Measurements from ENCODE around the gene TOM1L1. TPM values are rescaled to one million over a fixed set of nuclear protein-coding genes. Genes with fewer than 3 reads are reported as not detected.

TOM1L1 gene
- total and polyA plus RNA-seq, 2 donors from 2014 or later: 57.7 to 85.7 TPM

DNA sequence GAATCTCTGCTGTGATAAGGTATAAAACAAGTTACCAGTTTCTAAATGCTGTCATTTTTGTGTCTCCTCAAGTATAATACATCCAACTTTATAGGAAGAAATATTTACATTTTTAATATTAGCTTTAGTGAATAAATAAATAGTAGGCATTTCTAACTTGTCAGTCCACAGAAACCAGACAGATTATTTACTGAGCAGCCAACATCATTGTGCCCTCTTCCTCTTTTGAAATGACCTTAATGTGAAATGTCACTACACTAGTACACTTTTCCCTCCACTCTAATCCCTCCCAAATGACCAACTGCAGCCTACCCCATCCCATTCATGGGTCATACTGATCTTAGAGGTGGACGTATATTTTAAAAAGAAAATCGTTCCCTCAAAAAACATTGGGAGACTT lies 77.1 kb downstream of the TOM1L1 start:
- Histone ChIP-seq H3K4me1 (ENCODE audit: control insufficient read depth in 2 of 3, insufficient read depth in 2 of 3, low read depth in 1 of 3, low read length in 3 of 3) (peaks cover 0 to 4% (median 0%) of the 10 kb centered on the region in 3 donors), H3K27ac (ENCODE audit: low read depth in 2 of 2, low read length in 2 of 2) (no peak overlapping the region), H3K27me3 (ENCODE audit: control insufficient read depth, insufficient read depth, low read length) (no peaks in the 10 kb centered on the region), H3K9me3 (ENCODE audit: control insufficient read depth in 2 of 3, insufficient read depth in 1 of 3, low read length in 3 of 3) (peaks cover 0 to 5% (median 0%) of the 10 kb centered on the region in 3 donors), H3K36me3 (ENCODE audit: control insufficient read depth in 2 of 3, insufficient read depth in 3 of 3, low read length in 3 of 3) (no peaks in the 10 kb centered on the region), H3K9ac (ENCODE audit: low read length in 3 of 3) (no peak overlapping the region), H3K4me3 (ENCODE audit: low read length in 3 of 3) (no peak overlapping the region)
- DNase-seq (no peak), FAIRE-seq (no peak)
- intact Hi-C loops (cut with DNase I): no loop called here
- TF ChIP-seq, protein P1, sequence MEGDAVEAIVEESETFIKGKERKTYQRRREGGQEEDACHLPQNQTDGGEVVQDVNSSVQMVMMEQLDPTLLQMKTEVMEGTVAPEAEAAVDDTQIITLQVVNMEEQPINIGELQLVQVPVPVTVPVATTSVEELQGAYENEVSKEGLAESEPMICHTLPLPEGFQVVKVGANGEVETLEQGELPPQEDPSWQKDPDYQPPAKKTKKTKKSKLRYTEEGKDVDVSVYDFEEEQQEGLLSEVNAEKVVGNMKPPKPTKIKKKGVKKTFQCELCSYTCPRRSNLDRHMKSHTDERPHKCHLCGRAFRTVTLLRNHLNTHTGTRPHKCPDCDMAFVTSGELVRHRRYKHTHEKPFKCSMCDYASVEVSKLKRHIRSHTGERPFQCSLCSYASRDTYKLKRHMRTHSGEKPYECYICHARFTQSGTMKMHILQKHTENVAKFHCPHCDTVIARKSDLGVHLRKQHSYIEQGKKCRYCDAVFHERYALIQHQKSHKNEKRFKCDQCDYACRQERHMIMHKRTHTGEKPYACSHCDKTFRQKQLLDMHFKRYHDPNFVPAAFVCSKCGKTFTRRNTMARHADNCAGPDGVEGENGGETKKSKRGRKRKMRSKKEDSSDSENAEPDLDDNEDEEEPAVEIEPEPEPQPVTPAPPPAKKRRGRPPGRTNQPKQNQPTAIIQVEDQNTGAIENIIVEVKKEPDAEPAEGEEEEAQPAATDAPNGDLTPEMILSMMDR (IDR thresholded peaks at IDR 0.05; ENCODE audit: borderline replicate concordance, extremely low read depth, insufficient read depth): no peak

DNA sequence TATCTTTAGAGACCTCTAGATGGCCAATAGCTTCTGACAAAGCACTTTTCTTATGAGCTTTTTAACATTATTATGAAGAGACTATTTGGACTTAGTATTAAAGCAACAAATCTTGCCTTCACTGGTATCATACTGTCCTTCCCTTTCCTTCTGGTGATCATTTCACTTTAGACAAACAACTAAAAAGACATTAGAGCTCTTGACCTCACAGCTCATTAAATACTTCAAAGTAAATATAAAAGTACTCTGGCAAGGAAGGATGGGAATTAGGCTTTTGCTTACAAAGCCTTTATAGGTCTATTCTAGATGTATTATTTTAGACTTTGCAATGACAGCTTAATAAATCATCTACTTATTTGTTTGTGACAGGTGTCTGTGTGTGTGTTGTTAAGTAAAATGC lies 79.0 kb downstream of the TOM1L1 start:
- DNase-seq (no peak), FAIRE-seq (no peak)
- Histone ChIP-seq H3K27ac (ENCODE audit: low read depth in 2 of 2, low read length in 2 of 2) (no peak overlapping the region), H3K27me3 (ENCODE audit: control insufficient read depth, insufficient read depth, low read length) (no peaks in the 10 kb centered on the region), H3K4me1 (ENCODE audit: control insufficient read depth in 2 of 3, insufficient read depth in 2 of 3, low read depth in 1 of 3, low read length in 3 of 3) (peaks cover 0 to 8% (median 0%) of the 10 kb centered on the region in 3 donors), H3K9me3 (ENCODE audit: control insufficient read depth in 2 of 3, insufficient read depth in 1 of 3, low read length in 3 of 3) (peaks cover 0 to 5% (median 0%) of the 10 kb centered on the region in 3 donors), H3K9ac (ENCODE audit: low read length in 3 of 3) (no peak overlapping the region), H3K36me3 (ENCODE audit: control insufficient read depth in 2 of 3, insufficient read depth in 3 of 3, low read length in 3 of 3) (no peaks in the 10 kb centered on the region), H3K4me3 (ENCODE audit: low read length in 3 of 3) (no peak overlapping the region)
- TF ChIP-seq, protein P1 (IDR thresholded peaks at IDR 0.05; ENCODE audit: borderline replicate concordance, extremely low read depth, insufficient read depth): no peak
- intact Hi-C loops (cut with DNase I): no loop called here

DNA sequence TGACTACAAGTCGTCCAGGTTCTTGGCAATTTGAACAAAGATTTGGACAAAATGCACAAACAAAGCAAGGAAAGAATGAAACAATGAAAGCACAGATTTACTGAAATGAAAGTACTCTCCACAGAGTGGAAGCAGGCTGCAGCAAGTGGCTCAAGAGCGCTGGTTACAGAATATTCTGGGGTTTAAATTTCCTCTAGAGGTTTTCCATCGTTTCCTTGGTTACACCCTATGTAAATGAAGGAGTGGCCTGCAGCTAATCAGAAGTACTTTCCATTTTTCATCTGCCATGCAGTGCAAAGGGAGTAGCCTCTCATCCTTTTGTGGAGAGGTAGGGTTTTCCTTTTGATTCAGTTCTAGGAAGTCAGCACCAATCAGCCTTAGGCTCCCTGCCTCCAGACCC lies 79.7 kb downstream of the TOM1L1 start:
- no peak for FAIRE-seq
- TF ChIP-seq, protein P1 (IDR thresholded peaks at IDR 0.05; ENCODE audit: borderline replicate concordance, extremely low read depth, insufficient read depth): no peak
- Histone ChIP-seq H3K4me3 (ENCODE audit: low read length in 3 of 3) (no peak overlapping the region), H3K27me3 (ENCODE audit: control insufficient read depth, insufficient read depth, low read length) (no peaks in the 10 kb centered on the region), H3K9ac (ENCODE audit: low read length in 3 of 3) (no peak overlapping the region), H3K4me1 (ENCODE audit: control insufficient read depth in 2 of 3, insufficient read depth in 2 of 3, low read depth in 1 of 3, low read length in 3 of 3) (peaks cover 0 to 8% (median 0%) of the 10 kb centered on the region in 3 donors), H3K36me3 (ENCODE audit: control insufficient read depth in 2 of 3, insufficient read depth in 3 of 3, low read length in 3 of 3) (no peaks in the 10 kb centered on the region), H3K9me3 (ENCODE audit: control insufficient read depth in 2 of 3, insufficient read depth in 1 of 3, low read length in 3 of 3) (peaks cover 0 to 5% (median 0%) of the 10 kb centered on the region in 3 donors), H3K27ac (ENCODE audit: low read depth in 2 of 2, low read length in 2 of 2) (no peak overlapping the region)
- intact Hi-C loops (cut with DNase I): no loop called here
- DNase-seq: no peak

DNA sequence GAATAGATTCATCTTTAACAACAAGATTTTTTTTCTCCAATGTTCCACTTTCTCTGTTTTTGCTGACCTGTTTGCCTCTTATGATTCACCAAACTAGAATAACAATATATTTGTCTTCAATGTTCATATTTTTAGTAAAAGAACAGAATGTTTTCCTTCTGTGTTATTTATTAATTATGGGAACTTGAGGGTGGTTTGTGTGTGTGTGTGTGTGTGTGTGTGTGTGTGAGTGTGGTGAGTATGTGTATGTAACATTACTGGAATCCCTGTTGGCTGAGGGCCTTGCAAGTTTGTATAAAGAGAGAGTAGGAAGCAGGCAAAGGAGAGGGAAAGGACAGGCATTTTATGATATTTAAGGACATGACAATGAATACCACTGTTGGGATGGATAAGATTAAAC lies 81.7 kb downstream of the TOM1L1 start:
- H3K4me3 ChIP-seq (ENCODE audit: low read length in 3 of 3): no peak overlapping the region
- FAIRE-seq (no peak), DNase-seq (no peak)
- intact Hi-C loops (cut with DNase I): no loop called here
- TF ChIP-seq, protein P1 (IDR thresholded peaks at IDR 0.05; ENCODE audit: borderline replicate concordance, extremely low read depth, insufficient read depth): no peak
- H3K9me3 ChIP-seq (ENCODE audit: control insufficient read depth in 2 of 3, insufficient read depth in 1 of 3, low read length in 3 of 3): peaks cover 0 to 5% (median 0%) of the 10 kb centered on the region in 3 donors
- H3K36me3 ChIP-seq (ENCODE audit: control insufficient read depth in 2 of 3, insufficient read depth in 3 of 3, low read length in 3 of 3): no peaks in the 10 kb centered on the region
- no peak overlapping the region for H3K9ac ChIP-seq (ENCODE audit: low read length in 3 of 3)
- H3K27me3 ChIP-seq (ENCODE audit: control insufficient read depth, insufficient read depth, low read length): no peaks in the 10 kb centered on the region
- no peak overlapping the region for H3K27ac ChIP-seq (ENCODE audit: low read depth in 2 of 2, low read length in 2 of 2)
- peaks cover 0 to 3% (median 0%) of the 10 kb centered on the region in 3 donors for H3K4me1 ChIP-seq (ENCODE audit: control insufficient read depth in 2 of 3, insufficient read depth in 2 of 3, low read depth in 1 of 3, low read length in 3 of 3)

Measured in kidney (tissue), 14 donors.